ENCODE measurements around the gene JAML.

DNA sequence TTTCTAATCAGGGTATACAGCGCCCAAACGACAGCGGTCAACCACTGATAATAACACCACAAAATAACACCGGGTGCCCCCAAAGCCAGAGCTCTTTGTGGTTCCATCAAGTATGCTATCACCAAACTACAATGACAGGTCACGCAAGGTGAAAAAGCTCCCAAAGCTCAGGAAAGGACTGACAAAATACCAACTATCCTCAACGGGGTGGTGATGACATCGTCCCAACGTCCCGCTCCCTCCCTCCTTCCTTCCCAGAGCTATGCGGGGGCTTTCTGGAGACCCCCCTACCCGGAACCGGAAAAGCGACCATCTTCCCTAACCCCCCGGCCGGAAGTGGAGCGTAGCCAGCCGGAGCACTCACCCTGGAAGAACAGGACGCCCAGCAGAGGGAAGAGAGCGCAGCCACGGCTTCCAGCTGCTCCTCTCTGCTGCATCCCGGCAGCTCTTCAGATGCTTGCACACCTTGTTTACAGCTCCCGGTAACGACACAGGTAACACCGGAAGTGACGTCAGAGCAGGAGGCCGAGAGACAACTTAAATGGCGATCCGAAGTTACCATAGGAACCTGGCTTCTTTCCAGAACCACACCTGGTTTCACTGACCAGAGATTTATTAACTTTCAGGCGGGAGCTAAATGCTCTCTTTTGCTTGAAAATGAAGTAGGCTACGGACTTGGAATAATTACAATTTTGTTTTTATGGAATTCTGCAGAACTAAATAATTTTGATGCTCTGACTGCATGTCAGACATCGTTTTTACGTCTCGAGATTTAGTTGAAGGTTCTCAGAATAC, 27.2 kb upstream of the JAML start, which contains the start of gene MPZL3:
- TF ChIP-seq, protein P1, sequence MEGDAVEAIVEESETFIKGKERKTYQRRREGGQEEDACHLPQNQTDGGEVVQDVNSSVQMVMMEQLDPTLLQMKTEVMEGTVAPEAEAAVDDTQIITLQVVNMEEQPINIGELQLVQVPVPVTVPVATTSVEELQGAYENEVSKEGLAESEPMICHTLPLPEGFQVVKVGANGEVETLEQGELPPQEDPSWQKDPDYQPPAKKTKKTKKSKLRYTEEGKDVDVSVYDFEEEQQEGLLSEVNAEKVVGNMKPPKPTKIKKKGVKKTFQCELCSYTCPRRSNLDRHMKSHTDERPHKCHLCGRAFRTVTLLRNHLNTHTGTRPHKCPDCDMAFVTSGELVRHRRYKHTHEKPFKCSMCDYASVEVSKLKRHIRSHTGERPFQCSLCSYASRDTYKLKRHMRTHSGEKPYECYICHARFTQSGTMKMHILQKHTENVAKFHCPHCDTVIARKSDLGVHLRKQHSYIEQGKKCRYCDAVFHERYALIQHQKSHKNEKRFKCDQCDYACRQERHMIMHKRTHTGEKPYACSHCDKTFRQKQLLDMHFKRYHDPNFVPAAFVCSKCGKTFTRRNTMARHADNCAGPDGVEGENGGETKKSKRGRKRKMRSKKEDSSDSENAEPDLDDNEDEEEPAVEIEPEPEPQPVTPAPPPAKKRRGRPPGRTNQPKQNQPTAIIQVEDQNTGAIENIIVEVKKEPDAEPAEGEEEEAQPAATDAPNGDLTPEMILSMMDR (optimal IDR thresholded peaks at IDR 0.05 in 1 of 3, IDR thresholded peaks at IDR 0.05 in 1 of 3, conservative IDR thresholded peaks at IDR 0.05 in 1 of 3; ENCODE audit: extremely low read depth in 1 of 3, insufficient read depth in 2 of 3, low read length in 3 of 3), result peak in 1 of 3 experiments; percentile 8
- no peak for TF ChIP-seq EZH2 (IDR thresholded peaks at IDR 0.05; ENCODE audit: low read length)
